A549 (cell line): ENCODE data around the gene MPPED2. TPM values are rescaled to one million over a fixed set of nuclear protein-coding genes. Genes with fewer than 3 reads are reported as not detected.

ENCODE experiments used
- ATAC-seq, 2 experiments: fragments of 200-7000 bp in 1 of 2; fragments of >200 bp in 1 of 2; cut with Nextera tagmentation in 1 of 2; cut with Tn5 transposase in 1 of 2; 3 replicates each; pipeline versions ENCODE4 v1.8.0 to v1.9.1; 2018 to 2020; ENCODE audit warnings: mild to moderate bottlenecking in 1 of 2, moderate library complexity in 1 of 2
- CTCF ChIA-PET: fragments of 300-600 bp; sonication (Branson Sonifier 250); formaldehyde crosslinking; extraction: SDS; loops from one replicate; lab custom pipeline; 2021; ENCODE audit warnings: antibody characterized with exemption, inconsistent platforms; lab: Yijun Ruan, JAX
- POLR2A ChIA-PET: fragments of 350-600 bp; formaldehyde crosslinking; extraction: SDS; loops from one replicate; lab custom pipeline; 2021; ENCODE audit warnings: antibody characterized with exemption, inconsistent platforms; lab: Yijun Ruan, JAX
- DNase-seq, 2 experiments: peaks; one replicate each; pipeline versions ENCODE4 v3.0.0 to v3.0.0-alpha.2; 2011 to 2016; ENCODE audit warnings: low read depth in 1 of 2, low spot score in 1 of 2
- FAIRE-seq: peaks from 2 replicates; lab custom pipeline; 2011; peaks lifted over from hg19 to GRCh38; lab: Jason Lieb, UNC
- H3K27ac ChIP-seq, 2 experiments: fragments of >200 bp; sonication (Bioruptor Twin); formaldehyde crosslinking; 3 replicates each; pipeline ENCODE4 v1.5.1; 2016 to 2017
- H3K4me1 ChIP-seq: fragments of >200 bp; sonication (Bioruptor Twin); formaldehyde crosslinking; 3 replicates; pipeline ENCODE4 v1.6.1; 2016
- H3K4me2 ChIP-seq: fragments of >200 bp; sonication (Bioruptor Twin); formaldehyde crosslinking; 3 replicates; pipeline ENCODE4 v1.6.1; 2016
- H3K4me3 ChIP-seq: fragments of >200 bp; sonication (Bioruptor Twin); formaldehyde crosslinking; 3 replicates; pipeline ENCODE4 v1.5.1; 2016
- H3K9me3 ChIP-seq: fragments of >200 bp; sonication (Bioruptor Twin); formaldehyde crosslinking; 3 replicates; pipeline ENCODE4 v1.6.1; 2016
- BHLHE40 ChIP-seq: IDR thresholded peaks from 2 replicates; pipeline ENCODE4 v1.6.1; 2012; ENCODE audit warnings: low read depth, low read length, inconsistent platforms
- CBX8 ChIP-seq: fragments of 200-600 bp; sonication (generic); IDR thresholded peaks from 2 replicates; pipeline ENCODE4 v1.6.1; 2016
- CEBPB ChIP-seq, 2 experiments: fragments of >200 bp in 1 of 2; sonication (Bioruptor Twin) in 1 of 2; formaldehyde crosslinking in 1 of 2; IDR thresholded peaks; 2 replicates each; pipeline ENCODE4 v1.6.1; 2012 to 2016
- EHF ChIP-seq: fragments of 250-450 bp; sonication (Bioruptor Pico); IDR thresholded peaks from 2 replicates; pipeline ENCODE4 v1.5.0; 2020; ENCODE audit warnings: mild to moderate bottlenecking
- ESRRA ChIP-seq: fragments of 150-350 bp; IDR thresholded peaks from 2 replicates; pipeline ENCODE4 v1.6.1; 2014; ENCODE audit warnings: mild to moderate bottlenecking, low read length, borderline replicate concordance
- GATA3 ChIP-seq: IDR thresholded peaks from 2 replicates; pipeline ENCODE4 v1.6.1; 2012; ENCODE audit warnings: borderline replicate concordance
- HEYL ChIP-seq: fragments of 250-450 bp; sonication (Bioruptor Pico); IDR thresholded peaks from 2 replicates; pipeline ENCODE4 v1.8.0; 2021; ENCODE audit warnings: mild to moderate bottlenecking, moderate library complexity
- HOXA7 ChIP-seq: fragments of 250-450 bp; sonication (Bioruptor Pico); IDR thresholded peaks from 2 replicates; pipeline ENCODE4 v1.5.0; 2020; ENCODE audit warnings: mild to moderate bottlenecking, moderate library complexity
- HOXB5 ChIP-seq: fragments of 250-450 bp; sonication (Bioruptor Pico); IDR thresholded peaks from 2 replicates; pipeline ENCODE4 v1.5.0; 2020; ENCODE audit warnings: mild to moderate bottlenecking, moderate library complexity
- JUNB ChIP-seq: fragments of >200 bp; sonication (Bioruptor Twin); formaldehyde crosslinking; IDR thresholded peaks from 2 replicates; pipeline ENCODE4 v1.6.1; 2016
- MAFK ChIP-seq: fragments of 450-650 bp; IDR thresholded peaks from 2 replicates; pipeline ENCODE4 v1.6.1; 2014; ENCODE audit not compliant: partially characterized antibody
- MYC ChIP-seq: IDR thresholded peaks from 2 replicates; pipeline ENCODE4 v1.6.1; 2012; ENCODE audit warnings: mild to moderate bottlenecking, inconsistent platforms, low read length, improper control_type of control experiment, borderline replicate concordance
- NR3C1 ChIP-seq: fragments of >200 bp; sonication (Bioruptor Twin); formaldehyde crosslinking; IDR thresholded peaks from 3 replicates; pipeline ENCODE4 v1.6.1; 2017
- POLR2AphosphoS2 ChIP-seq: conservative IDR thresholded peaks from 2 replicates; pipeline ENCODE4 v1.6.1; 2012; ENCODE audit warnings: low read length, improper control_type of control experiment, inconsistent platforms
- RAD21 ChIP-seq, 2 experiments: fragments of >200 bp in 1 of 2; sonication (Bioruptor Twin) in 1 of 2; formaldehyde crosslinking in 1 of 2; IDR thresholded peaks in 1 of 2; conservative IDR thresholded peaks in 1 of 2; 2 replicates in 1 of 2; 3 replicates in 1 of 2; pipeline ENCODE4 v1.6.1; 2012 to 2018; ENCODE audit warnings: inconsistent platforms in 1 of 2
- RCOR1 ChIP-seq: fragments of 150-350 bp; IDR thresholded peaks from 2 replicates; pipeline ENCODE4 v1.6.1; 2014; ENCODE audit warnings: antibody characterized with exemption, low read length, low read depth
- RNF2 ChIP-seq: fragments of 200-600 bp; sonication (generic); IDR thresholded peaks from 2 replicates; pipeline ENCODE4 v1.6.1; 2016; ENCODE audit warnings: low read depth, mild to moderate bottlenecking, antibody characterized with exemption, moderate library complexity, borderline replicate concordance
- SMC3 ChIP-seq: fragments of >200 bp; sonication (Bioruptor Twin); formaldehyde crosslinking; IDR thresholded peaks from 3 replicates; pipeline ENCODE4 v1.6.1; 2018; ENCODE audit warnings: inconsistent platforms
- ZC3H11A ChIP-seq: fragments of 450-650 bp; IDR thresholded peaks from 2 replicates; pipeline ENCODE4 v1.6.1; 2014; ENCODE audit warnings: antibody characterized with exemption, mild to moderate bottlenecking
- ZSCAN20 ChIP-seq: fragments of 250-450 bp; sonication (Bioruptor Pico); IDR thresholded peaks from 2 replicates; pipeline ENCODE4 v1.8.0; 2022; ENCODE audit warnings: mild to moderate bottlenecking, moderate library complexity
- WGBS: methylation state at CpG from one replicate; pipeline ENCODE4 v1.1.6; 2017; ENCODE audit errors: missing lambda C conversion rate; 5-methylcytosine and 5-hydroxymethylcytosine counted together
- polyA plus RNA-seq, 4 experiments: library from polyadenylated mRNA; depleted of rRNA in 3 of 4; stranded (reverse); fragments of >200 nt; fragmentation: RNase III in 1 of 4; extraction: RNeasy Plus Mini Kit Qiagen cat#74134 plus additional on column Dnase treatment in 1 of 4; gene quantifications; 2 replicates in 3 of 4; 3 replicates in 1 of 4; pipeline ENCODE4 v1.2.3, GENCODE V29; 2011 to 2017
- TF ChIP-seq, protein P1 (sequence below): fragments of >200 bp; sonication (Bioruptor Twin); formaldehyde crosslinking; IDR thresholded peaks from 3 replicates; pipeline ENCODE4 v1.6.1; 2016
- TF ChIP-seq, protein P2 (sequence below): fragments of >200 bp; sonication (Bioruptor Twin); formaldehyde crosslinking; IDR thresholded peaks from 3 replicates; pipeline ENCODE4 v1.5.1; 2016
- TF ChIP-seq, protein P3 (sequence below): fragments of 150-350 bp; IDR thresholded peaks from 2 replicates; pipeline ENCODE4 v1.6.1; 2014; ENCODE audit warnings: low read depth, mild to moderate bottlenecking, low read length
- TF ChIP-seq, protein P4 (sequence below): fragments of 450-650 bp; IDR thresholded peaks from 2 replicates; pipeline ENCODE4 v1.6.1; 2014; ENCODE audit warnings: antibody characterized with exemption
- TF ChIP-seq, protein P5 (sequence below): fragments of >200 bp; sonication (Bioruptor Twin); formaldehyde crosslinking; IDR thresholded peaks from 2 replicates; pipeline ENCODE4 v1.6.1; 2016
- TF ChIP-seq, protein P6 (sequence below): IDR thresholded peaks from 2 replicates; pipeline ENCODE4 v1.6.1; 2012
- TF ChIP-seq, protein P7 (sequence below): IDR thresholded peaks from 2 replicates; pipeline ENCODE4 v1.6.1; 2012; ENCODE audit warnings: low read depth, borderline replicate concordance
- TF ChIP-seq, protein P8 (sequence below): fragments of 250-450 bp; sonication (Bioruptor Pico); IDR thresholded peaks from 2 replicates; pipeline ENCODE4 v1.5.0; 2020; ENCODE audit warnings: low read depth, mild to moderate bottlenecking, moderate library complexity

Gene MPPED2
- polyA plus RNA-seq, 2 of the 4 experiments (the other 2 are of a cell fraction), result not detected

DNA sequence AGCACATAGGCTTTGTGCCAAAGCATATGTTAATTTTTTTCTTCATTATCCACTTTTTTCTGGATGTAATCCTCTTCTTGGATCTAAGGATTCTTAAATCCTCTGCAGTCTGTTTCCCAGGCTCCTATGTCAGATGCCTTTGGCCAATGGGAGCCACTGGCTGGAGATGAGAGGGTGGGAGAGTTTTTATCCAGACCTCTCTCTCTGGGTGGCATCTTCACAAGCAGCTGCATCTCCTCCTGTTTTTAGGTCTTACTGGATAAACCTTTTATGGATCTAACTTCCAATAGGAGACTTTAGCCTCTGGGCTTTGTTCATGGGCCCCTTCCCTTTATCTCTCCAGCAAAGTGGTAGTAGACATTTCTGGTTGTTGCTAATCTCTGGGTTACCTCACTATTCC is 22.4 kb upstream of the MPPED2 start:
- POLR2A ChIA-PET, result no interaction called here
- H3K27ac ChIP-seq, result no peak overlapping the region
- TF ChIP-seq CBX8, result no peak
- TF ChIP-seq RCOR1, result no peak
- no peak for TF ChIP-seq NR3C1
- TF ChIP-seq RNF2, result no peak
- no peak for TF ChIP-seq ZC3H11A
- TF ChIP-seq, protein P1, sequence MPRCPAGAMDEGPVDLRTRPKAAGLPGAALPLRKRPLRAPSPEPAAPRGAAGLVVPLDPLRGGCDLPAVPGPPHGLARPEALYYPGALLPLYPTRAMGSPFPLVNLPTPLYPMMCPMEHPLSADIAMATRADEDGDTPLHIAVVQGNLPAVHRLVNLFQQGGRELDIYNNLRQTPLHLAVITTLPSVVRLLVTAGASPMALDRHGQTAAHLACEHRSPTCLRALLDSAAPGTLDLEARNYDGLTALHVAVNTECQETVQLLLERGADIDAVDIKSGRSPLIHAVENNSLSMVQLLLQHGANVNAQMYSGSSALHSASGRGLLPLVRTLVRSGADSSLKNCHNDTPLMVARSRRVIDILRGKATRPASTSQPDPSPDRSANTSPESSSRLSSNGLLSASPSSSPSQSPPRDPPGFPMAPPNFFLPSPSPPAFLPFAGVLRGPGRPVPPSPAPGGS, result no peak
- TF ChIP-seq HEYL (CRISPR knock-in tag), result no peak
- TF ChIP-seq, protein P2, sequence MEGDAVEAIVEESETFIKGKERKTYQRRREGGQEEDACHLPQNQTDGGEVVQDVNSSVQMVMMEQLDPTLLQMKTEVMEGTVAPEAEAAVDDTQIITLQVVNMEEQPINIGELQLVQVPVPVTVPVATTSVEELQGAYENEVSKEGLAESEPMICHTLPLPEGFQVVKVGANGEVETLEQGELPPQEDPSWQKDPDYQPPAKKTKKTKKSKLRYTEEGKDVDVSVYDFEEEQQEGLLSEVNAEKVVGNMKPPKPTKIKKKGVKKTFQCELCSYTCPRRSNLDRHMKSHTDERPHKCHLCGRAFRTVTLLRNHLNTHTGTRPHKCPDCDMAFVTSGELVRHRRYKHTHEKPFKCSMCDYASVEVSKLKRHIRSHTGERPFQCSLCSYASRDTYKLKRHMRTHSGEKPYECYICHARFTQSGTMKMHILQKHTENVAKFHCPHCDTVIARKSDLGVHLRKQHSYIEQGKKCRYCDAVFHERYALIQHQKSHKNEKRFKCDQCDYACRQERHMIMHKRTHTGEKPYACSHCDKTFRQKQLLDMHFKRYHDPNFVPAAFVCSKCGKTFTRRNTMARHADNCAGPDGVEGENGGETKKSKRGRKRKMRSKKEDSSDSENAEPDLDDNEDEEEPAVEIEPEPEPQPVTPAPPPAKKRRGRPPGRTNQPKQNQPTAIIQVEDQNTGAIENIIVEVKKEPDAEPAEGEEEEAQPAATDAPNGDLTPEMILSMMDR, result no peak
- TF ChIP-seq, protein P3, sequence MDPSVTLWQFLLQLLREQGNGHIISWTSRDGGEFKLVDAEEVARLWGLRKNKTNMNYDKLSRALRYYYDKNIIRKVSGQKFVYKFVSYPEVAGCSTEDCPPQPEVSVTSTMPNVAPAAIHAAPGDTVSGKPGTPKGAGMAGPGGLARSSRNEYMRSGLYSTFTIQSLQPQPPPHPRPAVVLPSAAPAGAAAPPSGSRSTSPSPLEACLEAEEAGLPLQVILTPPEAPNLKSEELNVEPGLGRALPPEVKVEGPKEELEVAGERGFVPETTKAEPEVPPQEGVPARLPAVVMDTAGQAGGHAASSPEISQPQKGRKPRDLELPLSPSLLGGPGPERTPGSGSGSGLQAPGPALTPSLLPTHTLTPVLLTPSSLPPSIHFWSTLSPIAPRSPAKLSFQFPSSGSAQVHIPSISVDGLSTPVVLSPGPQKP, result no peak
- no peak for TF ChIP-seq RAD21 (conservative IDR thresholded peaks at IDR 0.05 in 1 of 2, IDR thresholded peaks at IDR 0.05 in 1 of 2)
- TF ChIP-seq, protein P4, sequence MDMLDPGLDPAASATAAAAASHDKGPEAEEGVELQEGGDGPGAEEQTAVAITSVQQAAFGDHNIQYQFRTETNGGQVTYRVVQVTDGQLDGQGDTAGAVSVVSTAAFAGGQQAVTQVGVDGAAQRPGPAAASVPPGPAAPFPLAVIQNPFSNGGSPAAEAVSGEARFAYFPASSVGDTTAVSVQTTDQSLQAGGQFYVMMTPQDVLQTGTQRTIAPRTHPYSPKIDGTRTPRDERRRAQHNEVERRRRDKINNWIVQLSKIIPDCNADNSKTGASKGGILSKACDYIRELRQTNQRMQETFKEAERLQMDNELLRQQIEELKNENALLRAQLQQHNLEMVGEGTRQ, result no peak
- no peak for TF ChIP-seq HOXA7
- no peak for TF ChIP-seq JUNB
- TF ChIP-seq ESRRA, result no peak
- no peaks in the 10 kb centered on the region for H3K4me1 ChIP-seq
- no peaks in the 10 kb centered on the region for H3K9me3 ChIP-seq
- no peak for DNase-seq
- no peak overlapping the region for H3K4me3 ChIP-seq
- no peak for FAIRE-seq
- ATAC-seq, result no peak
- CTCF ChIA-PET, result interaction anchor here (0.6 kb wide), 1 partner anchor 1211 kb away, joined by 3 read pairs; no protein-coding TSS in a partner anchor
- H3K4me2 ChIP-seq, result no peak overlapping the region

DNA sequence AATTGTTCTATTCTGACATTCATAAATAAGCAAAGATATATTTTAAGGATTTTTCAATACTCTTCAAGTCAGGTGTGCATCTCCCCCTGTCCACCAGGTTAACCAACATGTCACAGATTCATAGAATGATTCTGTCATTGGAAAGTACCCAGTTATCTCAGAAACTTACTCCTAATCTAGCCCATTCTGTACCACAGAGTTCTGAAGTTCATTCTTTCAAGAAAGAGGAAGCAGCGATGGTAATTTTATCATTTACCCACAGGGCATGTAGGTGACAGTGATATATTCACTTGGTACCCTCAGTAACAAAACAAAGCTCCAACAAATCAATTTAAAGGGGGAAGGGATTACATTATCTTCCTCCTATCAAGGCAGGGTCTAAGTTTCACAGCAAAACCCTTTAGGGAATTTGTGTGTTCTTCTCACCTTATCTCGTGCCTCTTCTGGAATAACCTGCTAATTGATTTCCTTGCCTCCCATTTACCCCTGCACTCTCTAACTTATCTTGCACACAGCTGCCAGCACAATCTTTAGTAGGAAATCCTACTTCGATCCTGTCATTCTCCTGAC is 19.0 kb upstream of the MPPED2 start:
- Histone ChIP-seq H3K4me2 (no peak overlapping the region), H3K4me1 (no peaks in the 10 kb centered on the region), H3K4me3 (no peak overlapping the region), H3K9me3 (no peaks in the 10 kb centered on the region)
- DNase-seq, result no peak
- ChIA-PET POLR2A (no interaction called here), CTCF (no interaction called here)
- FAIRE-seq, result no peak
- no peak for ATAC-seq
- no peak for TF ChIP-seq MAFK
- TF ChIP-seq POLR2AphosphoS2, result no peak
- no peak for TF ChIP-seq EHF (CRISPR knock-in tag)
- TF ChIP-seq ESRRA, result no peak
- TF ChIP-seq BHLHE40, result no peak
- TF ChIP-seq, protein P5, sequence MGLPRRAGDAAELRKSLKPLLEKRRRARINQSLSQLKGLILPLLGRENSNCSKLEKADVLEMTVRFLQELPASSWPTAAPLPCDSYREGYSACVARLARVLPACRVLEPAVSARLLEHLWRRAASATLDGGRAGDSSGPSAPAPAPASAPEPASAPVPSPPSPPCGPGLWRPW, result no peak
- TF ChIP-seq RNF2, result no peak
- no peak for TF ChIP-seq MYC
- TF ChIP-seq, protein P6, sequence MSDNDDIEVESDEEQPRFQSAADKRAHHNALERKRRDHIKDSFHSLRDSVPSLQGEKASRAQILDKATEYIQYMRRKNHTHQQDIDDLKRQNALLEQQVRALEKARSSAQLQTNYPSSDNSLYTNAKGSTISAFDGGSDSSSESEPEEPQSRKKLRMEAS, result no peak
- TF ChIP-seq ZC3H11A, result no peak
- no peak for TF ChIP-seq JUNB
- TF ChIP-seq SMC3, result no peak
- no peak for TF ChIP-seq HOXA7
- no peak for TF ChIP-seq CEBPB (IDR thresholded peaks at IDR 0.05)
- TF ChIP-seq, protein P7, sequence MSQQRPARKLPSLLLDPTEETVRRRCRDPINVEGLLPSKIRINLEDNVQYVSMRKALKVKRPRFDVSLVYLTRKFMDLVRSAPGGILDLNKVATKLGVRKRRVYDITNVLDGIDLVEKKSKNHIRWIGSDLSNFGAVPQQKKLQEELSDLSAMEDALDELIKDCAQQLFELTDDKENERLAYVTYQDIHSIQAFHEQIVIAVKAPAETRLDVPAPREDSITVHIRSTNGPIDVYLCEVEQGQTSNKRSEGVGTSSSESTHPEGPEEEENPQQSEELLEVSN, result no peak
- TF ChIP-seq GATA3, result no peak
- TF ChIP-seq, protein P8, sequence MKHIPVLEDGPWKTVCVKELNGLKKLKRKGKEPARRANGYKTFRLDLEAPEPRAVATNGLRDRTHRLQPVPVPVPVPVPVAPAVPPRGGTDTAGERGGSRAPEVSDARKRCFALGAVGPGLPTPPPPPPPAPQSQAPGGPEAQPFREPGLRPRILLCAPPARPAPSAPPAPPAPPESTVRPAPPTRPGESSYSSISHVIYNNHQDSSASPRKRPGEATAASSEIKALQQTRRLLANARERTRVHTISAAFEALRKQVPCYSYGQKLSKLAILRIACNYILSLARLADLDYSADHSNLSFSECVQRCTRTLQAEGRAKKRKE (CRISPR knock-in tag), result no peak
- no peak for TF ChIP-seq HOXB5 (CRISPR knock-in tag)
- no peak for TF ChIP-seq ZSCAN20 (CRISPR knock-in tag)
- TF ChIP-seq, all 56 proteins: peak for 0
- no peak overlapping the region for H3K27ac ChIP-seq
- 0% methylated on average over 3 of the region's 3 CpGs for WGBS
